Right kidney (tissue), 9 donors: ENCODE results near the gene TULP1.
"Not testable (repeated sequence)": the region's sequence is repeated elsewhere in the genome, so short reads cannot be mapped to it uniquely, and the experiment has no call there.

ENCODE experiments used
- DNase-seq: peaks from one replicate; pipeline ENCODE4 v3.0.0-alpha.2; 2016
- long read RNA-seq, 8 donors: transcript quantifications; one replicate each; lab custom pipeline, GENCODE V29; 2026

Gene TULP1
- long read RNA-seq, donor 1: 0 reads
- long read RNA-seq, donor 2: 0 reads
- long read RNA-seq, donor 3: 0 reads
- long read RNA-seq, donor 4: 0 reads
- long read RNA-seq, donor 5: 0 reads
- long read RNA-seq, donor 6: 0 reads
- long read RNA-seq, donor 7: 0 reads
- long read RNA-seq, donor 8: 0 reads

DNA sequence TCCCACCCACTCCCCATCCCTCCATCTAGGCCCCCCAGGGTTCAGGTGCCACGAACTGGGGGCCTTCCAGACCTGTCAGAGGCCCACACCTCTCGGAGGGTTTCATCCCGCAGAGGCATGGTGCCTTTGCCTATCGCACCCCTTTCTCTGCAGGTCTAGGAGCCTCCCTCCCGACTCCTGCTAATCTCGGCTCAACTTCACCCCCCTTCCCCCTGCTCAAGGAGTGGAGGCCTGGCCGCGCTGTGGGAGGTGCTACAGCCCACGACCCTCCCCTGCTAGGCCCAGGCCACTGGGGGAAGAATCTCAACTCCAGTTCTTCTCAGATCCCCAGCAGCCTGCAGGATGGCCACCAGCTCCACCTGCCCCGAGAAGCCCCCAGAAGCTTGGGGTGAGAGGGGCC, at the start of gene TULP1:
Gene TULP1 (minus strand): TSS at position 157 of the 400 bp plus-strand sequence. CDS start 38 bp downstream, at position 119.
- DNase-seq: no peak

DNA sequence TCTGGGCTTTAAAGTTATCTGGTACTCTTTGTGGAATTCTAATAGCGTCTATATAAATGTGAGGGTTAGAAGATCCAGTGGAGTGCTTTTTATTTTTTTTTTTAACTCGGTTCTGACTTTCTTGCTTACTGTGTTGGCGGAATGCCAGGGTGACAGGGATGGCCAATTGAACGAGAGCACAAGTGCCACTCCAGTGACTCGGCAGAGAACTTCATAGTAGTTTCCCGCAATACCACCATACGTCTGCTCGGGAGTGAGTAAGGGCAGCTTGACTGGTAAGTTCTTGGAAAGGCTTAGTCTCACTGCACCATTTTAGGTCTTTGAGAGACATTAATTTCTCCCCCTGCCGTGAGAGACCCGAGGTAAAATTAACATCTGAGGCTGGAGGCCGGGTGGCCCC, 49.4 kb upstream of the TULP1 start:
- no peak for DNase-seq

DNA sequence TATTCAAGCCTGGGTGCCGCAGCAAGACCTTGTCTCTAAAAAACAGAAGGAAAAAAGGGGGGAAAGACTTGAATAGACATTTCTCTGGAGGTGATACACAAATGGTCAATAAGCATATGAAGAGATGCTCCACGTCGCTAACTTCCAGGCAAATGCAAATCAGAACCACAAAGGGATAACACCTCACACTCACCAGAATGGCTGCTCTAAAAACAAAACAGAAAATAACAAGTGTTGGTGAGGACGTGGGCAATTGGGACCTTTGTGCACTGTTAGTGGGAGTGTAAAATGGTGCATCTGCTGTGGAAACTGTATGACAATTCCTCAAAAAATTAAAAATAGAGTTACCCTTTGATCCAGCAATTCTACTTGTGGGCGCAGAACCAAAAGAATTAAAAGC, 48.4 kb upstream of the TULP1 start:
- DNase-seq: no peak

DNA sequence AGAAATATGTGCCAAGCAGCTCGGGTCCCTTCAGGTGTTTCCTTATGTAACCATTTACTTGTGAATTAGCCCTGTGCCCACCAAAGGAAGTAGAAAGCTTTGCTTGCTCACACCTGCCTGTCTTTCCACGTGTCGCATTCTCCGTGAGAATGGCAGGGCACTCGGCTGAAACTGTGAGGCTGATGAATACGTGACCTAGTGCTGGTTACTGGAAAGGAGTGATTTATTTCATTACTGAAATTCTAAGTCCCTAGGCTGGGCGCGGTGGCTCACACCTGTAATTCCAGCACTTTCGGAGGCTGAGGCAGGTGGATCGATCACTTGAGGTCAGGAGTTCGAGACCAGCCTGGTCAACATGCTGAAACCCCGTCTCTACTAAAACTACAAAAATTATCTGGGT, 45.9 kb upstream of the TULP1 start:
- DNase-seq: no peak

DNA sequence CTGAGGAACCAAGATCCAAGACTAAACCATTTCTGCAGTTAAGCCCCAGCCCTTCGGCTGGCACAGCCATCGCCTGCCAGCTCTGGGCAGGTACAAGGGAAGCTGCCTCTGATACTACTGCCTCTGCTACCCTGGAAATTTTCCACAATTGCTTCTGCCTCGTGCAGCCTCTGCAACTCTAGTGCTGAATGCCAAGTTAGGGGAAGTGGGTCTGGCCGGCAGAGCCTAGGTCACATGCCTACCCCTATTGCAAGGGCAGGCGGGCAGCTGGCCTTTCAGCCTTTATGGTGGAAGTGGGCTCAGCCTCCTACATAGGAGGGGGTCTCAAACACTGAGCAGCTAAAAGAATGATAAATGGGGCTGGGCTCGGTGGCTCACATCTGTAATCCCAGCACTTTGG, 44.5 kb upstream of the TULP1 start:
- no peak for DNase-seq

DNA sequence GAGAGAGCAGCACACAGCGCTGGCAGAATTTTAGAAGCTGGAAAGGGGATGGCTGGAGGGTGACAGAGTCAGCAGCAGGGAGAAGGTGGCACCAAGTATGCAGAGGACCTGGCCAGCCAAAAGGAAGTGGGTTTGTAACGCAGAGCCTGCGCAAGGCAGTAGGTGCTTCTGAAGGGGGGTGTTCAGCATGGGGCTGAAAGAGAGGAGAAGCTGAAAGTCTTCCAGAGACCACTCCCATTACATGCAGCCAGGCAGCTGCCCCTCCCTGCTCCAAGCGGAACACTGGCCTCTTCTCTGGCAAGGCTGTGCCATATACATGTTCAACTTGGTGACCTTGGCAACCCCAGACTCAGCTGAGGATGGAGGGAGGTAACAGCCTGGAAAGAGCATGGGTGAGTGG, 42.1 kb upstream of the TULP1 start:
- no peak for DNase-seq

DNA sequence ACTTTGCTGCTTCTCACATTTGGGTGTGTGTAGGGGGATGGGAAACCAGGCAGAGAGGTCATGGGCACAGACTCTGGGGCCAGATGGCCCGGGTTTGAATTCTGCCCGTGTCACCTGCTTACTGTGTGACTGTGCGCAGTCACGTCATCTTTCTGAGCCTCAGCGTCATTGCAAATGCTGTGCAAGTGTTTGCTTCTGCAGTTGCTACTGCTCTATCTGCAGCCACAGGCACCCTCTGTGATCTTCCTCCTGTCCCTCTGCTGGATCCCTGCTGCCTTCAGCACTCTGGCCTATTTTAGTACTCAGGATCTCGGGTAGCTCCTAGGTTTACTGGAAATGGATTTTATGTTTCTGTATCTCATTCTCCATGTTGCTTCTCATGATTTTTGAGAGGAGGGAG, 40.6 kb upstream of the TULP1 start:
- no peak for DNase-seq

DNA sequence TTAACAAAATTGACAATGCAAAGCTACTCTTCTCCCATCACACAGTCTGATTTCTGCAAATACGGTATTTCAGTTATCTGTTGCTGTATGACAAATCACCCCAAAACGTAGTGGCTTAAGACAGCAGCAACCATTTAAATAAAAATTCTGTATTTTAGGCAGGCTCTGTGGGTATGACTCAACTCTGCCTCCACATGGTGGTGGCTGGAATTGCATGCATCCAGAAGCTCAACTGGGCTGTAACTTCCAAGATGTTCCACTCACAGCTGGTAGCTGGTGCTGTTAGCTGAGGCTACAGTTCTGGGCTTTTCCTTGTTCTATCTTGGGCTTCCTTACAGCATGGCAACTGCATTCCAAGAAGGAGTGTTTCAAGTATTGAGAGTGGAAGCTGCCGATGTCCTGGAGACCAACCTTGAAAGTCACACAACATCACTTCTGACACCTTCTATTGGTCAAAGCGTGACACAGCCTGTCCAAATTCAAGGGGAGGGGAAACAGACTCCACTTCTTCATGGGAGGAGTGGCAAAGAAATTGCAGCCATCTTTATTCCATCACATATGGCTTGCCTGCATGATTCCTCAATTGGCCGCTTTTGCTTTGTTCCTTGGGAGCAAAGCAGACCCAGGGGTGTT, 39.7 kb upstream of the TULP1 start:
- no peak for DNase-seq

DNA sequence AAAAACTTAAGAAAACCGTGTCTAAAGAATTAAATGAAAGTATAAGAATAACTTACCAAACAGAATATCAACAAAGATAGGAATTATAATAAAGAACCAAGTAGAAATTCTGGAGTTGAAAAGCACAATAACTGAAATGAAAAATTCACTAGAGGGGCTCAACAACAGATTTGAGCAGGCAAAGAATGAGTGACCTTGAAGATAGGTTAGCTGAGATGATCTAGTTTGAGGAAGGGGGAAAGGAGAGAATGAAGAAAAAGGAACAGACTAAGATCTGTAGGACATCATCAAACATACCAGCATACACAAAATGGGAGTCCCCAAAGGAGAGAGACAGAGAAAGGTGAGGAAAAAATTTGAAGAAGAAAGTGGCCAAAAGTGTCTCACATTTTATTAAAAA, 37.7 kb upstream of the TULP1 start:
- no peak for DNase-seq

DNA sequence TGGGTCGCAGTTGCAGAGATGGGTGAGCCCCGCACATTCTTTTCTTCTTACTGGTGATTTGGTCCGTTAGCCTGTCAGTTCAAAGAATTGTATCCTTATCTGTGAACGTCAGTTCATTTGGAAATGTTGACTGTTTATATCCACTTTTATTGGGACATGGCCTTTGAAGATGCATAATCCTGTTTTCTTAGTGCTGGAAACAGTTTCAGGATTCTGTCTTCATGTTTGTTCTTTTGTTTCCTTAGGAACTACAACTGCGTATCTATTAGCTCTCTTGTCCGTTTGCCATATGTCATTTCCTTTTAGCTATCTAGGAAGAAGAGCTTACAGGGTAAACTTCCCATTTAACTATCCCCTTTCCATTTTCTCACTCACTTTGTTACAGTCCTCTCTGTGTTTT, 35.0 kb upstream of the TULP1 start:
- DNase-seq: no peak

DNA sequence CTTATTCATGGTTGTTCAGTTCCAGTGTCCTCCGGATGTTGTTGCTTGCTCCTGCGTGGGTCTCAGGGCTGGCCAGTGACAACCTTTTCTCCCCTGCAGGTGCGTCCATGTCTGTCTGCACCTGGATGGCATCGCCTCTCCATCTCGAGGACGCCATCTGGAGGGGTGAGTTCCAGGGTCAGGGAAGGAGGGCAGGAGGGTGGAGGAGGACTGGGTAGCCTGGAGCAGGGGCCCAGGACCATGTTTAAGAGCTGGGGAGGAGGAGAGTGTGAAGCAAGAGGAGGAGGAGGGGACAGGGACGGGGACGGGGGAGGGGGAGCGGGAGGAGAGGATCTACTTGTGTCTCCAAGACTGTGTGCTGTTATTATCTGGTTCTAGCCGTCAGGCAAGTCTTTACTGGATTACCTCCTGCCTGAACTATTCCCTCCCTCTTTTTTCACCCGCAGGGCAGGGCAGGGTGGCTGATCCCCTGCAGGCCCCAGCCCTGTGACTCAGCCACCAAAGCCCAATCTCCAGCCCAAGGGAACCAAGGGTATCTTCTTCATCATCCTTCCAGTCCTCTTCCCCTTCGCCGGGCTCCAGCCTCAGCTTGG, 32.2 kb upstream of the TULP1 start:
- no peak for DNase-seq

DNA sequence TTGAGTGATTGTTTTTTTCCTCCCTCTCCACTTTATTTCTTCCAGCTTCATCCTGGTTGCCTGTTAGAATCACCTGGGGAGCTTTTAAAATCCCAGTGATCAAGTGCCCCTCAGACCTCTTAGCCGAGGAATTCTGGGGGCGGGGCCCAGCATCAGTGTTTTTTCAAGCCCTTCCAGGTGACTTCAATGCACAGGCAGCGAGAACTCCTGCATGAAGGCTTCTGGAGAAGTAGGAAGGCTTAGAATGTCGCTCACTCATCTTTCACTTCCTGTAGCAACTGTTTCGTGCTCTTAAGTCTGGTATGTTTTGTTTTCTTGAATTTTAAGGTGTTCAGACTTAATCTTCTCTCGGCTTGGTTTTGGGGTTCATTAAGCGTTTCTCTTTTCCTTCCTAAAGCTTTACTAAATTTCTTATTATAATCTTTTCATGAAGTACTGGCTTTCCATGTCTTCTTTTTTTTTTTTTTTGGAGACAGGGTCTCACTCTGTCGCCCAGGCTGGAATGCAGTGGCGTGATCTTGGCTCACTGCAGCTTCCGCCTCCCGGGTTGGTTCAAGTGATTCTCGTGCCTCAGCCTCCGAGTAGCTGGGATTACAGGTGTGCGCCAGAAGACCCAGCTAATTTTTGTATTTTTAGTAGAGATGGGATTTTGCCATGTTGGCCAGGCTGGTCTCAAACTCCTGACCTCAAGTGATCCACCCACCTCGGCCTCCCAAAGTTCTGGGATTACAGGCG, 30.9 kb upstream of the TULP1 start:
- DNase-seq: no peak

DNA sequence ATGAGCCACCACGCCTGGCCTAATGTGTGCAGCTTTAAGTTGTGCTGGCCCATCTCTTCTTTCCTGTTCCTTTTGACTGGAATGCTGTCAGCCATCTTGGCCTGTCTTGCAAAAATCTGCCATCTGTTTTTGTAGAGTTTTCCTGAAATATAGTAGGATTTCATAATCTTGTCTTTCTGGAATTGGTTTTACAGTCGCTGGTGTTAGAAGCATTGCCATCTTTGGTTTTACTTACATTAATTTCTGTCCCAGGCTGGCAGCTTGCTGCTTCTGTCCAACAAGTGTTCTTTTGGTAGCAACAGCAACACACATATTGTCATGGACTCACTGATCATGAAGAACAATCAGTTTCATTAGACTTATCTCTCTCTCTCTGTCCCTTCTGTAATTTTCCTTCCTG, 29.1 kb upstream of the TULP1 start:
- no peak for DNase-seq

DNA sequence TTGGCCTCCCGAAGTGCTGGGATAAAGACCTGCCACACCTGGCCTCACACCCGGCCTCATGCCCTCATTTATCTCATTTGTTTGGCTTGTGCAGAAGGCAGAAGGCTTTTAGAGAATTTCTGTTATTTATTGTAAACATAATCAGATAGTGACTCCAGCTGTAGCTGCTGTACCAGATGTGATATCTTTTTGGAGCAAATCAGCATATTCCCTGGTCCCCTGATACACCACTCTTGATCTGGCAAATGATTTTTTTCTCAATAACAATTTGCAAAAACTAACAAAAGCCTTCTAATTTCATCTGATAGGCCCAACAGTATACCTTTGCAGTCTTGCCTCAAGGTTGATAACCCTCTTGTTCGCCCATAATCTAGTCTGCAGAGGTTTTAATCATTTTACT, 26.5 kb upstream of the TULP1 start:
- DNase-seq: no peak

DNA sequence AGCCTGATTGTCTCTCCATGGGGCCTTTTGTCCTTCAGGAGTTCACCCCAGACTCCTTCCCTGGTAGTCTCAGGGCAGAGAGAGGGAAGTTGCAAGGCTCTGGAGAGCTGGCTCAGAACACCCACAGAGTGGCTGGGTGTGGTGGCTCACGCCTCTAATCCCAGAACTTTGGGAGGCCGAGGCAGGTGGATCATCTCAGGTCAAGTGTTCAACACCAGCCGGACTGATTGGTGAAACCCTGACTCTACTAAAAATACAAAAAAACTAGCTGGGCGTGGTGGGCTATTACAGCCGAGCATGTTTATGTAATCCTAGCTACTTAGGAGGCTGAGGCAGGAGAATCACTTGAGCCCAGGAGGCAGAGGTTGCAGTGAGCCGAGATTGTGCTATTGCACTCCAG, 23.2 kb upstream of the TULP1 start:
- DNase-seq: not testable (repeated sequence)

DNA sequence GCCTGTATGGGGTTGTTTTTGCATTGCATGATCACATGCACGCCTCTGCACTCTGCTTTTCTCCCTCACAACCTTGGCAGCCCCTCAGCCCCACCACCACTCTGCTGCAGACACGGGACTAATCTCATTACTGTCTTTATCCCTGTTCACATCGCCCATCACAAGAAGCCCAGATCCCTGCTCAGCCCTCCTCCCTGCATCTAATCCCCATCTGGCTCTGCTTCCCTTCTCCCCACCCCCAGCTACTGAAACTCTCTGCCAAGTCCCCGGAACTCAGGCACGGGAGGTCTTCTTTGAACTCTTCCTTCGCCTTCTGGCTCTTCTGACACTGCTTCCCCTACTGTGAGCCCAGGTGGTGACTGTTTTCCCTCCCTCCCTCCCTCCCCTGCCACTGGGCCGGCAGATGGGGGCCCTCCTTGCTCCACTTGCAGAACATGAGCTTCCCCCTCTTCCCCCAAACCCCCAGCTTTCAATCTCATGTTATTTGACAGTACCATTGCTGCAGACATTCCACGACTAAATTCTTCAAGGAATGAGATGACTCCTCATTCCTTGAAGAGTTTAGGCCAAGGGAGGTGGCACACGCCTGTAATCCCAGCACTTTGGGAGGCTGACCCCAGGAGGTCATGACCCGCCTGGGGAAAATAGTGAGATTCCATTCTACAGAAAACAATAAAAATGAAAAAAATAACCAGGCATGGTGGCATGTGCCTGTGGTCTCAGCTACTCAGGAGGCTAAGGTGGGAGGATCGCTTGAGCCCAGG, 21.9 kb upstream of the TULP1 start:
- no peak for DNase-seq

DNA sequence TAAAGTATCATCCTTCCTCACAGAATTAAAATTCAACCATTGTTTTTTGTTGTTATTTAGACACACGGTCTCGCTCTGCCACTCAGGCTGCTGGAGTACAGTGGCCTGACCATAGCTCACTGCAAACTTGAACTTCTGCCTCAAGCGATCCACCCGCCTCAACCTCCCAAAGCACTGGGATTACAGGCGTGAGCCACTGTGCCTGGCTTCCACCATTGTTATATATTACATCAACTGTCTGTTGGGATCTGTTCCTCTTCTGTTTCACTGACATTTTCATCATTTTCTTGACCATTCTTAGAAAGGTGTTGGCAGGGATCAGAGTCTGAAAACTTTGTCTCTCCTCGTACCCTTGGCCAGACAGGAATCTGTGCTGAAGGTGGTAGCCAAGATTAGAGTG, 21.3 kb upstream of the TULP1 start:
- no peak for DNase-seq

DNA sequence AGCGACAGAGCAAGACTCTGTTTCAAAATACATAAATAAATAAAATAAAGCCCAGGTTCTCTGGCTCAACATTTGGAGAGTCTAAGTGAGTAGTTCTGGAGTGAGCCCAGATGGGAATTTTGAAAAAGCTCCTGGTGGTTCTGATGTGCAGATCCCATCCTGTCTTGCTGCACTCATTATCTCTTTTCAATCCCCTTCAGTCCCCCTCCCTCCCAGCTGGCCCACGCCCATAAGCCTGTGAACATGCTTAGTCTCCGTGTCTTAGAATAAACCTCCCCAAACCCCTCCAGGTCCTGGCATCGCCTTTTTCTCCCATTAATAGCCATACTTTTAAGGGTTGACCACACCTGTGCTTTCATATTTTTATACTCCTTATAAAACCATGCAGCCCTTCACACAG, 19.4 kb upstream of the TULP1 start:
- DNase-seq: no peak

DNA sequence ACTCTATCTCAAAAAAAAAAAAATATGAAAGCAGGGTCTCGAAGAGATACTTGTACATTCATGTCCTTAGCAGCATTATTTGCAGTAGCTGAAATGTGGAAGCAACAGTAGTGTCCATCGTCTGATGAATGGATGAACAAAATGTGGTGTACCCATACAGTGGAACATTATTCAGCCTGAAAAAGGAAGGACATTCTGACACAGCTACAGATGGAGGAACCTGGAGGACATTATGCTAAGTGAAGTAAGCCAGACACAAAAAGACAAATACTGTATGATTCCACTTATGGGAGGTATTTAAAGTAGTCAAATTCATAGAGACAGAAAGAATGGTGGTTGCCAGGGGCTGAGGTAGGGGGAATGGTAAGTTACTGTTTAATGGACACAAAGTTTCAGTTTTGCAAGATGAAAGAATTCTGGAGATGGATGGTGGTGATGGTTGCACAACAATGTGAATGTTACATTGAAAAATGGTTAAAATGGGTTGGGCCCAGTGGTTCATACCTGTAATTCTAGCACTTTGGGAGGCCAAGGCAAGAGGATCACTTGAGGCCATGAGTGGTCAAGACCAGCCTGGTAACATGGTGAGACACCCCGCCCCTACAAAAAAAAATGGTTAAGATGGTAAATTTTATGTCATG, 11.8 kb upstream of the TULP1 start:
- no peak for DNase-seq

DNA sequence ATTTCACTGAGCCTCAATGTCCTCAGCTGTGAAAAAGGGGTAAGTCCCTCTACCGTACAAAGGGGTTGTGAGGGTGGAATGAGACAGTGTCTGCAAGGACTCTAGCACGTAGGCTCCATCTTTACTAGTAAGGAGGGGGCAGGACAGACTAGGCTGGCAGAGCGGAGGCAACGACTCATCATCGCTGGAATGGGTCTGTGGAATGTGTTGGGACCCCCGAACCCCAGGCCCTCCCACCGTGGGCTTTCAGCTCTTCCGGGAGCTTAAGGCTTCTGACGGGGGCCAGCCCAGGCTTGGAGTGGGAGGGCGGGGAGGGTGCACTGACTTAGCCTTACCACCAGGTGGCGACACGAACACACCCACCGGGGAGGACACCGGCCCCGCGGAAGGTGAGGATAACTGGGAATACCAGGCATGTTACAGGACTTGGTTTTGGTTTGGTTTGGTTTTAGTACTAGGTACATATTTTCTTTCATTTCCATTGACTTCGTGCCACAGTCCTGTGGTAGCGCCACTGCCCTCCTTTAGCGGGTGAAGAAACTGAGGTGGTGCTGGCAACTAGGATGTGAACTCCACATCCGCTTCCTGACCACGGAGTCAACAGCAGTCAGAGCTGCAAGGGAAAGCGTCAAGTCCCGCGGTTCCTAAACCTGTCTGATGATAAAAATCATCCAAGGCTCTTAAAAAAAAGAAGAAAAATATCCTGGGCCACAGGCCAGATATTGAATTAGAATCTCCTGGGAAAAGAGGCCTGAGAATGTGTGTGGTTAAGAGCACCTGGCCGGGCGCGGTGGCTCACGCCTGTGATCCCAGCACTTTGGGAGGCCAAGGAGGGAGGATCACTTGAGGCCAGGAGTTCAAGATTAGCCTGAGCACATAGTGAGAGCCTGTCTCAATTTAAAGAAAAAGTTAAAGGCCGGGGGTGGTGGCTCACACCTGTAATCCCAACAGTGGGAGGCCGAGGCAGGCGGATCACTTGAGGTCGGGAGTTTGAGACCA, 10.3 kb upstream of the TULP1 start:
- peak; percentile 72 for DNase-seq

DNA sequence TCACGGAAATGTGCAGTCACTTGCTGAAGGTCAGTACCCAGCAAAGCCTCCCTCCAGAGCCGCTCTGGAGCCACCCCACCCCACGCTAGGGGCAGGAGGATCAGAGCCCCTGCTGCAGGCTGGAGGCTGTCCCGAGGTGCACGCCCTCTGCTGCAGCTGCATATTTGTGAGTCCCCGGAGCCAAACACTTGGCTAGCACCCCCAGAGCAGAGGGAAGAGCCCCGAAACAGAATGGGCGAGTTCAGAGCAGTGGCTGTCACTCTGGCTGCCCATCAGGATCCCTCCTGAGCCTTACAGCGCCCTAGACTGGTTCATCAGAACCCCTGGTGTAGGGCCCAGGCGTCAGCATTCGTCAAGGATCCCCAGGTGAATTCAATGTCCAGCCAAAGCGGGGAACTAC, 9.5 kb upstream of the TULP1 start:
- no peak for DNase-seq
